Mononuclear cell (primary cell): Measurements from ENCODE around the gene PAXIP1. TPM values are rescaled to one million over a fixed set of nuclear protein-coding genes. Genes with fewer than 3 reads are reported as not detected.

Source experiments
- H3K27me3 ChIP-seq: 2 replicates; pipeline ENCODE4 v1.6.0; 2011; ENCODE audit warnings: low read length, control low read depth; ENCODE audit not compliant: insufficient read depth
- H3K4me1 ChIP-seq: 2 replicates; pipeline ENCODE4 v1.5.1; 2011; ENCODE audit warnings: mild to moderate bottlenecking, low read length, control low read depth; ENCODE audit not compliant: insufficient read depth
- H3K4me3 ChIP-seq: 2 replicates; pipeline ENCODE4 v1.5.1; 2011; ENCODE audit warnings: mild to moderate bottlenecking, low read length, moderate library complexity
- H3K9me3 ChIP-seq: 2 replicates; pipeline ENCODE4 v1.5.1; 2011; ENCODE audit warnings: low read depth, mild to moderate bottlenecking, control low read depth, low read length
- total RNA-seq: library from RNA; depleted of rRNA; stranded (reverse); fragments of >200 nt; gene quantifications from one replicate; pipeline ENCODE4 v1.2.3, GENCODE V29; 2012

PAXIP1 gene
- total RNA-seq, 1 donor: 6.3 TPM

- H3K27me3 ChIP-seq: no peaks in the 10 kb centered on the region
- H3K4me3 ChIP-seq: no peak overlapping the region
- H3K9me3 ChIP-seq: no peaks in the 10 kb centered on the region
- no peaks in the 10 kb centered on the region for H3K4me1 ChIP-seq
Measured at GRCh38 chr7:154905615-154906014, 97.3 kb downstream of the PAXIP1 start.

- no peak overlapping the region for H3K4me3 ChIP-seq
- H3K4me1 ChIP-seq: no peaks in the 10 kb centered on the region
- no peaks in the 10 kb centered on the region for H3K9me3 ChIP-seq
- no peaks in the 10 kb centered on the region for H3K27me3 ChIP-seq
Measured at GRCh38 chr7:154905146-154905545, 97.8 kb downstream of the PAXIP1 start.

- Histone ChIP-seq H3K4me3 (no peak overlapping the region), H3K27me3 (no peaks in the 10 kb centered on the region), H3K4me1 (no peaks in the 10 kb centered on the region), H3K9me3 (no peaks in the 10 kb centered on the region)
Measured at GRCh38 chr7:154903083-154903731, 99.7 kb downstream of the PAXIP1 start.

- Histone ChIP-seq H3K27me3 (no peaks in the 10 kb centered on the region), H3K4me1 (no peaks in the 10 kb centered on the region), H3K4me3 (no peak overlapping the region)
Measured at GRCh38 chr7:154902600-154903082, 100.3 kb downstream of the PAXIP1 start.

GRCh38 chr7:154899862-154900261 lies 103.1 kb downstream of the PAXIP1 start:
- no peaks in the 10 kb centered on the region for H3K4me1 ChIP-seq
- no peaks in the 10 kb centered on the region for H3K27me3 ChIP-seq

More at GRCh38 chr7:154902600-154903082, 100.3 kb downstream of the PAXIP1 start:
- H3K9me3 ChIP-seq: no peaks in the 10 kb centered on the region

GRCh38 chr7:154898973-154899855 lies 103.7 kb downstream of the PAXIP1 start:
- no peak overlapping the region for H3K4me3 ChIP-seq
- H3K4me1 ChIP-seq: no peaks in the 10 kb centered on the region
- H3K27me3 ChIP-seq: no peaks in the 10 kb centered on the region
- no peaks in the 10 kb centered on the region for H3K9me3 ChIP-seq

More at GRCh38 chr7:154899862-154900261, 103.1 kb downstream of the PAXIP1 start:
- Histone ChIP-seq H3K4me3 (no peak overlapping the region), H3K9me3 (no peaks in the 10 kb centered on the region)

GRCh38 chr7:154896076-154896475 lies 106.8 kb downstream of the PAXIP1 start:
- no peaks in the 10 kb centered on the region for H3K9me3 ChIP-seq
- no peak overlapping the region for H3K4me3 ChIP-seq
- H3K27me3 ChIP-seq: no peaks in the 10 kb centered on the region
- H3K4me1 ChIP-seq: no peaks in the 10 kb centered on the region

Other genes with a start within 250 kb of the PAXIP1 start
- gene HTR5A, start 67.2 kb upstream of the PAXIP1 start, total RNA-seq: under 0.01 TPM